ENCODE data around the gene SYT15B. TPM values are rescaled to one million over a fixed set of nuclear protein-coding genes. Genes with fewer than 3 reads are reported as not detected.
A peak's percentile ranks its signal among the peaks of the same experiment; 100 is the strongest.
"Not testable (repeated sequence)": the region's sequence is repeated elsewhere in the genome, so short reads cannot be mapped to it uniquely, and the experiment has no call there.

The SYT15B gene
- total and polyA plus RNA-seq, 2 donors (not counting 1 experiment from before 2014, with no cell fraction given) = 0.03 TPM; not detected in 1

DNA sequence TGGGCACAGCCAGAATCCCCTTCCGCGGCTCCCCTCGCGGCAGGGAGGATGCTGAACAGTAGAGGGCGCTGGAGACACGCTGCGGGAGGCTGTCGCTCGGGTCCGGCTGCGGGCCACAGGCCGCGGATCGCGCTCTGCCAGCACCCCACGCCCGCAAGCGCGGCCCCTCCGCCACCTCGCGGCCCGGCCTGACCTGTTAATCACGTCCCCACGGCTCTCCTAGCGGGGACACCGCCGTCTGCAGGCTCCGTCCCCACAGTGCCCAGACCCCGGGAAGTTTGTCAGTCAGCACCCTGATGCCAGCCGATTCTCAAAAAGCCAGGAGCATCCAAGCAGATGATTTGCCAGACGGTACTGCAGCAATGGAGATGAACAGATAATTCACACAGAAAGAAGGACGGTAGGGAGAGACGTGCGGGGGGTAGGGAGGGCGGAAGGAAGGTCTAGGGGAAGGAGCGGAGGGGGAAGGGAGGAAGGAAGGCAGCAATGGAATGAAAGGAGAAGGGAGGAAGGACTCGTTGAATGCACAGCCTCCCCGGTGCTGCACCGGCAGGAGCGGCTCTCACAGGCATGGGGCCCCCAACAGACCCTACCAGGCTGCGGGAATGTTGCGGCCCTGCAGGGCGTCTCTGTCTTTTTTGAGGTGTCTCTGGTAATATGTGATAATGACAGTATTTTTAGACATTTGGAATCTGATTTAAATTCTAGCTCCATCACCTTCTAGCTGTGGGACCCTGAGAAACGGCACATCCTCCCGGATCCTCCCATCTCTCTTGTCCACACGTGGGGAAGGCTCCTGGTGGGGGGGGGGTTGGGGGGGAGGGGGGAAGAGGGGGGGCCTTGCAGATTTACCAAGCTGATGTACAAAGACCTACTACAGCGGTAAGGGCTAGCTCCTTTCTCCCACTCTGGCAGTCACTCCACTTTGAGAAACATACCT, 19.5 kb downstream of the SYT15B start:
- H3K36me3 ChIP-seq (ENCODE audit: control insufficient read depth, insufficient read depth, low read length); H3K27ac ChIP-seq (ENCODE audit: insufficient read depth, low read length); H3K79me2 ChIP-seq (ENCODE audit: control insufficient read depth, insufficient read depth, low read length); H3K27me3 ChIP-seq (ENCODE audit: control insufficient read depth, insufficient read depth, low read length); H3K4me1 ChIP-seq (ENCODE audit: control insufficient read depth, extremely low read depth, insufficient read depth, low read length); H4K20me1 ChIP-seq (ENCODE audit: control insufficient read depth, extremely low read depth, insufficient read depth, low read length); H3K9me3 ChIP-seq (ENCODE audit: control insufficient read depth, insufficient read depth, low read depth, low read length); H3K4me2 ChIP-seq (ENCODE audit: extremely low read depth, insufficient read depth, low read length): not testable (repeated sequence)
- Histone ChIP-seq H3K4me3 (replicated peaks in 1 of 4; ENCODE audit: control extremely low read depth in 1 of 4, insufficient read depth in 1 of 4, low read depth in 3 of 4, low read length in 4 of 4) (peak overlapping the region in 3 of 4 experiments; percentile 14 to 55 (median 52)), H2AFZ (ENCODE audit: low read length) (peak overlapping the region; percentile 35), H3K9ac (ENCODE audit: insufficient read depth, low read length) (peak overlapping the region; percentile 23)
- DNase-seq (ENCODE audit: low read depth in 2 of 2) = peak in 1 of 2 donors; percentile 7

DNA sequence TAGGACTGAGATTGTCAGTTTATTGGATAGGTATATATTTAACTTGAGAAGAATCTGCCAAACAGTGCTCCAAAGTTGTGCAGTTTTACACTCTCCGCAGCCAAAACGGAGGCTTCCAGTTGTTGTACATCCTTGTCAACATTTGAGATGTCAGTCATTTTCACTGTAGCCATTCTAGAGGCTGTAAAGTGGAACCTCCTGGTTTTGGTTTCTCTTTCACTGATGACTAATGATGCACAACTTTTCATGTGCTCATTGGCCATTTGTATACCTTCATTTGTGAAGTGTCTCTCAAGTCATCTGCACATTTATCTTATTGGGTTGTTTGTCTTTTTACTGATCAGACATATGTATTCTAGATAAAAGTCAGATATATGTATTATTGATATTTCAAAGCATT, 22.5 kb downstream of the SYT15B start:
- not testable (repeated sequence) for H3K4me3 ChIP-seq (replicated peaks in 1 of 4; ENCODE audit: control extremely low read depth in 1 of 4, insufficient read depth in 1 of 4, low read depth in 3 of 4, low read length in 4 of 4); H2AFZ ChIP-seq (ENCODE audit: low read length); H3K79me2 ChIP-seq (ENCODE audit: control insufficient read depth, insufficient read depth, low read length); H3K36me3 ChIP-seq (ENCODE audit: control insufficient read depth, insufficient read depth, low read length); H3K4me1 ChIP-seq (ENCODE audit: control insufficient read depth, extremely low read depth, insufficient read depth, low read length); H3K9me3 ChIP-seq (ENCODE audit: control insufficient read depth, insufficient read depth, low read depth, low read length); H3K27ac ChIP-seq (ENCODE audit: insufficient read depth, low read length); H3K27me3 ChIP-seq (ENCODE audit: control insufficient read depth, insufficient read depth, low read length); H3K4me2 ChIP-seq (ENCODE audit: extremely low read depth, insufficient read depth, low read length); DNase-seq (ENCODE audit: low read depth in 2 of 2); H4K20me1 ChIP-seq (ENCODE audit: control insufficient read depth, extremely low read depth, insufficient read depth, low read length); H3K9ac ChIP-seq (ENCODE audit: insufficient read depth, low read length)

DNA sequence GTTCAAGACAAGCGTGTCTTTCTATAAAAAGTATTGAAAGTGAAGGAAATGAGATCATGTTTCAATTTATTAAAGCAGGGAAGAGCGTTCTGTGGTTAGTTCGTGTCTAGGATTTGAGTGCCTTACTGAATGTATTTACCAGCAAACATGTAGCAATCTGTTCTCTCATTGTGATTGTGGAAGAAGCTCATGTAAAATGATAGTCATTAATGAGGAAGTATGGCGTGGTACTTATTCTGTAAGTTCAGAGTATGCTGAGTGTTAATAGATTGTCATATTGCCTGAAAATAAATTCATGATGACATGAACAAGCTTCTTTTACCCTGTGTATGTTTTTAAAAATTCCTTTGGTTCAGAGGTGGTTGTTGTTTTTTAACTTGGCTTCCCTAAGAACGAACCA, 32.5 kb downstream of the SYT15B start:
- H3K27ac ChIP-seq (ENCODE audit: insufficient read depth, low read length); H3K36me3 ChIP-seq (ENCODE audit: control insufficient read depth, insufficient read depth, low read length); H3K27me3 ChIP-seq (ENCODE audit: control insufficient read depth, insufficient read depth, low read length); H4K20me1 ChIP-seq (ENCODE audit: control insufficient read depth, extremely low read depth, insufficient read depth, low read length); H3K9me3 ChIP-seq (ENCODE audit: control insufficient read depth, insufficient read depth, low read depth, low read length); H3K4me3 ChIP-seq (replicated peaks in 1 of 4; ENCODE audit: control extremely low read depth in 1 of 4, insufficient read depth in 1 of 4, low read depth in 3 of 4, low read length in 4 of 4); H3K4me1 ChIP-seq (ENCODE audit: control insufficient read depth, extremely low read depth, insufficient read depth, low read length); H3K79me2 ChIP-seq (ENCODE audit: control insufficient read depth, insufficient read depth, low read length); H3K4me2 ChIP-seq (ENCODE audit: extremely low read depth, insufficient read depth, low read length); H2AFZ ChIP-seq (ENCODE audit: low read length); H3K9ac ChIP-seq (ENCODE audit: insufficient read depth, low read length); DNase-seq (ENCODE audit: low read depth in 2 of 2): not testable (repeated sequence)

DNA sequence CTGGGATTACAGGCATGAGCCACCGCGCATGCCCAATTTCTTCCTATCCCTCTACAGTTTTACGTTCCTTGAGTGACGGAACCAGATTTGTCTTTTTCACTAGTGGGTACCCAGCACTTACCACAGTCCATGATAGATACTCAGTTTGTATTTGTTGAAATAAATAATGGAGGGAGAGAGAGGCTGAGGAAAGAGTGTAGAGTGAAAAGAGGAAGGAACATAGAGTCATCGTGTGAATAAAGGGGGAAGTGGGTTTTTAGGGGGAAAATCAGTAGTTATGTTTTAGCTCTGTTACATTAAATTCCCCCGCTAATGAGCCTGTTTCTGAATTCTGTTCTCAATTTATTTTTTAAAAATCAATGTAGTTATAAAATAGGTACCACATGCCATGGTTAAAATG, 37.7 kb downstream of the SYT15B start:
- not testable (repeated sequence) for H2AFZ ChIP-seq (ENCODE audit: low read length); H3K4me1 ChIP-seq (ENCODE audit: control insufficient read depth, extremely low read depth, insufficient read depth, low read length); H3K27ac ChIP-seq (ENCODE audit: insufficient read depth, low read length); H3K9ac ChIP-seq (ENCODE audit: insufficient read depth, low read length); H3K36me3 ChIP-seq (ENCODE audit: control insufficient read depth, insufficient read depth, low read length); H3K79me2 ChIP-seq (ENCODE audit: control insufficient read depth, insufficient read depth, low read length); H3K9me3 ChIP-seq (ENCODE audit: control insufficient read depth, insufficient read depth, low read depth, low read length); H3K4me3 ChIP-seq (replicated peaks in 1 of 4; ENCODE audit: control extremely low read depth in 1 of 4, insufficient read depth in 1 of 4, low read depth in 3 of 4, low read length in 4 of 4); H3K27me3 ChIP-seq (ENCODE audit: control insufficient read depth, insufficient read depth, low read length); H3K4me2 ChIP-seq (ENCODE audit: extremely low read depth, insufficient read depth, low read length); H4K20me1 ChIP-seq (ENCODE audit: control insufficient read depth, extremely low read depth, insufficient read depth, low read length); DNase-seq (ENCODE audit: low read depth in 2 of 2)

DNA sequence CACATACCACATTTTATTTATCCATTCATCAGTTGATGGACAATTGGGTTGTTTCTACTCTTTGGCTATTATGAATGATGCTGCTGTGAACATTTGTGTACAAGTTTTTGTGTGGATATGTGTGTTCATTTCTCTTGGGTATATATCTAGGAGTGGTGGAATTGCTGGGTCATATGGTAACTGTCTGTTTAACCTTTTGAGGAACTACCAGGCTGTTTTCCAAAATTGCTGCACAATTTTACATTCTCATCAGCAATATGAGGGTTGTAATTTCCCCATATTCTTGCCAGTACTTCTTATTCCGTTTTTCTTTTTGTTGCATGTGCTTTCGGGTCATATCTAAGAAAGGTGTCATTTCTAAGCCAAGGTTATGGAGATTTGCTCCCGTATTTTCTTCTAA, 38.3 kb downstream of the SYT15B start:
- not testable (repeated sequence) for H3K9ac ChIP-seq (ENCODE audit: insufficient read depth, low read length); H4K20me1 ChIP-seq (ENCODE audit: control insufficient read depth, extremely low read depth, insufficient read depth, low read length); H3K79me2 ChIP-seq (ENCODE audit: control insufficient read depth, insufficient read depth, low read length); H3K27ac ChIP-seq (ENCODE audit: insufficient read depth, low read length); H3K4me1 ChIP-seq (ENCODE audit: control insufficient read depth, extremely low read depth, insufficient read depth, low read length); H3K4me3 ChIP-seq (replicated peaks in 1 of 4; ENCODE audit: control extremely low read depth in 1 of 4, insufficient read depth in 1 of 4, low read depth in 3 of 4, low read length in 4 of 4); H3K4me2 ChIP-seq (ENCODE audit: extremely low read depth, insufficient read depth, low read length); H2AFZ ChIP-seq (ENCODE audit: low read length); DNase-seq (ENCODE audit: low read depth in 2 of 2); H3K9me3 ChIP-seq (ENCODE audit: control insufficient read depth, insufficient read depth, low read depth, low read length); H3K27me3 ChIP-seq (ENCODE audit: control insufficient read depth, insufficient read depth, low read length); H3K36me3 ChIP-seq (ENCODE audit: control insufficient read depth, insufficient read depth, low read length)

DNA sequence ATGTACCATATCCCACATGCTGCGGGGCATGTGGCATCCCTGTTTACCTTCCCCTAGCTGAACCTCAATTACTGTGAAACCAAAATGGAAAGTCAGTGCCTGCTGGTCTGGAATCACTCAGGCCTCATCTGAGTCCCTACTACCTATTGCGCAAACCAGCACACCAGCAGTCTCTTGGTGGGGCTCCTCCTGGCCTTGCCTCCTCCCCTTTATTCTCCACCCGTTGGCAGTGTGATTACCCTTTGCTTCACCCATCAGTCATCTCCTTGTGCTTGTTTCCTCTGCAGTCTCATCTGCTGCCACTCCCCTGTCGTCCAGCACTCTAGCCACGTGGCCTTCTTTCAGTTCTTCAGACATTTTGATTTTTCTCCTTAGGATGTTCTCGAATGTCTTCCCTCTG, 39.3 kb downstream of the SYT15B start:
- H3K9me3 ChIP-seq (ENCODE audit: control insufficient read depth, insufficient read depth, low read depth, low read length); H3K27me3 ChIP-seq (ENCODE audit: control insufficient read depth, insufficient read depth, low read length); H3K4me1 ChIP-seq (ENCODE audit: control insufficient read depth, extremely low read depth, insufficient read depth, low read length); H3K27ac ChIP-seq (ENCODE audit: insufficient read depth, low read length); H3K4me2 ChIP-seq (ENCODE audit: extremely low read depth, insufficient read depth, low read length); H3K9ac ChIP-seq (ENCODE audit: insufficient read depth, low read length); H4K20me1 ChIP-seq (ENCODE audit: control insufficient read depth, extremely low read depth, insufficient read depth, low read length); DNase-seq (ENCODE audit: low read depth in 2 of 2); H2AFZ ChIP-seq (ENCODE audit: low read length); H3K36me3 ChIP-seq (ENCODE audit: control insufficient read depth, insufficient read depth, low read length); H3K4me3 ChIP-seq (replicated peaks in 1 of 4; ENCODE audit: control extremely low read depth in 1 of 4, insufficient read depth in 1 of 4, low read depth in 3 of 4, low read length in 4 of 4); H3K79me2 ChIP-seq (ENCODE audit: control insufficient read depth, insufficient read depth, low read length): not testable (repeated sequence)

DNA sequence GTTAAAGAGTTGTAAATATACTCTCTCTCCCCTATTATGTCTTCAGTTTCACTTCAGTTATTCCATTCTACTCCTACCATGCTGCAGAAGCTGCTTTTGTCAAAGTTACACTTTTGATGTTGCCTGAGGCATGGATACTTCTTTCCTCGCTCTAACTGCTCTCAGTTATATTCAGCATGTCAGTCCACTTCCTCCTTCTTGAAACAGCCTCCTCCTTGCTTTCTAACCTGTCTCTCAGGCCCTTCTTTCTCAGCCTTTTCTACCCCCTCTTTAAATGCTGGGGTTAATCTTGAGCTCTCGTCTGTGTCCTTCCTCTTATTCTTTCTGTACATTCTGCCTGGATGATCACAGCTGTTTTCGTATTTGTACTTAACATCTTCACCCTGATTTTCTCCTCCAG, 40.0 kb downstream of the SYT15B start:
- not testable (repeated sequence) for H3K27me3 ChIP-seq (ENCODE audit: control insufficient read depth, insufficient read depth, low read length); H3K27ac ChIP-seq (ENCODE audit: insufficient read depth, low read length); H3K79me2 ChIP-seq (ENCODE audit: control insufficient read depth, insufficient read depth, low read length); H3K9me3 ChIP-seq (ENCODE audit: control insufficient read depth, insufficient read depth, low read depth, low read length); H3K36me3 ChIP-seq (ENCODE audit: control insufficient read depth, insufficient read depth, low read length); H3K4me2 ChIP-seq (ENCODE audit: extremely low read depth, insufficient read depth, low read length); H2AFZ ChIP-seq (ENCODE audit: low read length); H3K9ac ChIP-seq (ENCODE audit: insufficient read depth, low read length); H4K20me1 ChIP-seq (ENCODE audit: control insufficient read depth, extremely low read depth, insufficient read depth, low read length); H3K4me1 ChIP-seq (ENCODE audit: control insufficient read depth, extremely low read depth, insufficient read depth, low read length); H3K4me3 ChIP-seq (replicated peaks in 1 of 4; ENCODE audit: control extremely low read depth in 1 of 4, insufficient read depth in 1 of 4, low read depth in 3 of 4, low read length in 4 of 4); DNase-seq (ENCODE audit: low read depth in 2 of 2)
